ENCODE data around the gene TRMT112. TPM values are rescaled to one million over a fixed set of nuclear protein-coding genes. Genes with fewer than 3 reads are reported as not detected.
A peak's percentile ranks its signal among the peaks of the same experiment; 100 is the strongest.

The TRMT112 gene
- total RNA-seq, 1 experiment from 2014 or later: 328 TPM

- ChIA-PET POLR2A (interaction anchor here (1.2 kb wide), 1 partner anchor 17 kb away, joined by 3 read pairs; no protein-coding TSS in a partner anchor), CTCF (interaction anchor here (1.2 to 4.3 kb wide), 3 partner anchors 15 to 82 kb away, joined by 4 to 22 read pairs (median 4); partner anchors contain the start of gene ESRRA), RAD21 (ENCODE audit: low non-redundant PET in 1 of 2, low total read pairs in 2 of 2, uncharacterized antibody in 2 of 2, unreplicated experiment in 2 of 2) (interaction anchor here in 1 of 2 experiments (0.7 kb wide), 1 partner anchor 80 kb away, joined by 3 read pairs; no protein-coding TSS in a partner anchor)
- BruUV-seq (replicated peaks): no TSS peak
- peak; percentile 16; the same call in 1 of the 2 replicates for ATAC-seq
- no peaks in the 10 kb centered on the region for H4K20me1 ChIP-seq (ENCODE audit: insufficient read depth)
- TF ChIP-seq SIN3A (IDR thresholded peaks at IDR 0.05; ENCODE audit: low read depth) (no peak), ZFX (IDR thresholded peaks at IDR 0.05) (peak; percentile 22; the same call in 1 of the 2 replicates), CTCF (IDR thresholded peaks at IDR 0.05 in 2 of 3, conservative IDR thresholded peaks at IDR 0.05 in 1 of 3; ENCODE audit: borderline replicate concordance in 1 of 3, insufficient read depth in 1 of 3, low read depth in 2 of 3, low read length in 2 of 3) (peak in 2 of 3 experiments; percentile 21 to 28; a peak in 2 of 6 replicates), JUND (IDR thresholded peaks at IDR 0.05) (no peak), REST (IDR thresholded peaks at IDR 0.05; ENCODE audit: low read depth) (no peak), EZH2 (IDR thresholded peaks at IDR 0.05) (no peak), ATF3 (IDR thresholded peaks at IDR 0.05) (no peak), SP1 (IDR thresholded peaks at IDR 0.05; ENCODE audit: low read depth) (no peak)
- TF ChIP-seq, protein P1, sequence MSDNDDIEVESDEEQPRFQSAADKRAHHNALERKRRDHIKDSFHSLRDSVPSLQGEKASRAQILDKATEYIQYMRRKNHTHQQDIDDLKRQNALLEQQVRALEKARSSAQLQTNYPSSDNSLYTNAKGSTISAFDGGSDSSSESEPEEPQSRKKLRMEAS (IDR thresholded peaks at IDR 0.05): no peak
- H3K4me1 ChIP-seq (ENCODE audit: control insufficient read depth in 1 of 2, insufficient read depth in 2 of 2, low read length in 2 of 2): peaks cover 14 to 27% of the 10 kb centered on the region in 2 experiments
- H2AFZ ChIP-seq (ENCODE audit: low read depth, low read length, poor library complexity, severe bottlenecking): no peak overlapping the region
- peak overlapping the region; percentile 53 to 80 for H3K4me3 ChIP-seq (replicated peaks in 1 of 2; ENCODE audit: low read depth in 1 of 2, low read length in 2 of 2)
- intact Hi-C loops (cut with micrococcal nuclease): no loop called here
- H3K27me3 ChIP-seq (ENCODE audit: insufficient read depth, low read length): no peaks in the 10 kb centered on the region
- H3K27ac ChIP-seq (ENCODE audit: low read depth, low read length): peak overlapping the region; percentile 83
- H3K9ac ChIP-seq (ENCODE audit: low read length): peak overlapping the region; percentile 85
- no peaks in the 10 kb centered on the region for H3K79me2 ChIP-seq (ENCODE audit: insufficient read depth, low read length)
- DNase-seq (ENCODE audit: low read depth, low spot score): no peak
- no peaks in the 10 kb centered on the region; a peak in 1 of 4 replicates for H3K36me3 ChIP-seq (ENCODE audit: control insufficient read depth in 1 of 2, insufficient read depth in 2 of 2, low read length in 2 of 2)
- H3K9me3 ChIP-seq (ENCODE audit: control insufficient read depth in 1 of 2, insufficient read depth in 1 of 2, low read depth in 1 of 2, low read length in 2 of 2): no peaks in the 10 kb centered on the region
- peak overlapping the region; percentile 96 for H3K4me2 ChIP-seq (ENCODE audit: low read length)
- H3K9me2 ChIP-seq (ENCODE audit: insufficient read depth): no peaks in the 10 kb centered on the region
Measured at GRCh38 chr11:64285885-64286800, 31.2 kb downstream of the TRMT112 start.

Data from HCT116 (cell line).